HUES64 (cell line): ENCODE data around the gene HYAL1.
A peak's percentile ranks its signal among the peaks of the same experiment; 100 is the strongest.
"Not testable (repeated sequence)": the region's sequence is repeated elsewhere in the genome, so short reads cannot be mapped to it uniquely, and the experiment has no call there.

Experiments
- H3K27ac ChIP-seq: 2 replicates; pipeline ENCODE4 v1.7.0; 2013; ENCODE audit warnings: low read depth, low read length, inconsistent platforms
- H3K27me3 ChIP-seq: 2 replicates; pipeline ENCODE4 v1.6.1; 2013; ENCODE audit warnings: mild to moderate bottlenecking, low read length; ENCODE audit not compliant: insufficient read depth
- H3K36me3 ChIP-seq: 2 replicates; pipeline ENCODE4 v1.6.1; 2013; ENCODE audit warnings: mild to moderate bottlenecking, low read length; ENCODE audit not compliant: insufficient read depth
- H3K4me1 ChIP-seq: 2 replicates; pipeline ENCODE4 v1.6.1; 2013; ENCODE audit warnings: mild to moderate bottlenecking, low read length, moderate library complexity; ENCODE audit not compliant: insufficient read depth
- H3K4me3 ChIP-seq: 2 replicates; pipeline ENCODE4 v1.5.1; 2013; ENCODE audit warnings: mild to moderate bottlenecking, low read length, moderate library complexity
- H3K9ac ChIP-seq: 2 replicates; pipeline ENCODE4 v1.6.1; 2013; ENCODE audit warnings: mild to moderate bottlenecking, low read depth, low read length
- H3K9me3 ChIP-seq: 2 replicates; pipeline ENCODE4 v1.6.1; 2013; ENCODE audit warnings: low read depth, low read length; ENCODE audit not compliant: insufficient read depth
- WGBS: fragments of 150-250, 120-280 bp; methylation state at CpG from one replicate; pipeline ENCODE4 v1.1.7; 2013; ENCODE audit warnings: missing lambda C conversion rate; 5-methylcytosine and 5-hydroxymethylcytosine counted together

The HYAL1 gene

GRCh38 chr3:50262200-50262599 lies 41.2 kb downstream of the HYAL1 start:
- peaks cover 34% of the 10 kb centered on the region for H3K4me1 ChIP-seq
- H3K9me3 ChIP-seq, H3K27me3 ChIP-seq, H3K27ac ChIP-seq, H3K4me3 ChIP-seq, H3K9ac ChIP-seq: not testable (repeated sequence)
- WGBS: over 99% methylated on average over 4 of the region's 4 CpGs
- peaks cover 14% of the 10 kb centered on the region for H3K36me3 ChIP-seq

- no peak overlapping the region for H3K4me3 ChIP-seq
- no peak overlapping the region for H3K9ac ChIP-seq
- no peak overlapping the region for H3K27ac ChIP-seq
- no peaks in the 10 kb centered on the region for H3K27me3 ChIP-seq
- H3K9me3 ChIP-seq: no peaks in the 10 kb centered on the region
- H3K4me1 ChIP-seq: peaks cover 27% of the 10 kb centered on the region
- 79% methylated on average over 2 of the region's 2 CpGs for WGBS
- H3K36me3 ChIP-seq: peaks cover 21% of the 10 kb centered on the region
Measured at GRCh38 chr3:50261505-50261904, 41.9 kb downstream of the HYAL1 start.

- Histone ChIP-seq H3K27me3 (no peaks in the 10 kb centered on the region), H3K4me3 (peak overlapping the region; percentile 48; the same call in 1 of the 2 replicates), H3K36me3 (peaks cover 26% of the 10 kb centered on the region), H3K9me3 (no peaks in the 10 kb centered on the region), H3K4me1 (peaks cover 26% of the 10 kb centered on the region), H3K27ac (peak overlapping the region; percentile 94), H3K9ac (peak overlapping the region; percentile 84)
- 79% methylated on average over 5 of the region's 5 CpGs for WGBS
Measured at GRCh38 chr3:50260942-50261441, 42.4 kb downstream of the HYAL1 start.

- Histone ChIP-seq H3K4me3 (peak overlapping the region; percentile 48), H3K27ac (peak overlapping the region; percentile 94), H3K36me3 (peaks cover 28% of the 10 kb centered on the region), H3K27me3 (no peaks in the 10 kb centered on the region), H3K4me1 (peaks cover 26% of the 10 kb centered on the region), H3K9ac (peak overlapping the region; percentile 84), H3K9me3 (no peaks in the 10 kb centered on the region)
- WGBS: 3% methylated on average over 70 of the region's 70 CpGs
Measured at GRCh38 chr3:50260027-50260941, 43.1 kb downstream of the HYAL1 start.

GRCh38 chr3:50259432-50260026 lies 43.8 kb downstream of the HYAL1 start:
- peak overlapping the region; percentile 47; the same call in 1 of the 2 replicates for H3K27ac ChIP-seq
- peaks cover 22% of the 10 kb centered on the region for H3K4me1 ChIP-seq
- H3K36me3 ChIP-seq: peaks cover 35% of the 10 kb centered on the region
- H3K9ac ChIP-seq: no peak overlapping the region
- 66% methylated on average over 18 of the region's 18 CpGs for WGBS
- no peaks in the 10 kb centered on the region for H3K9me3 ChIP-seq
- H3K27me3 ChIP-seq: no peaks in the 10 kb centered on the region
- H3K4me3 ChIP-seq: 0 out of 2 replicates have a peak overlapping the region, but pooled peaks have one; percentile 2

- WGBS: 89% methylated on average over 16 of the region's 16 CpGs
- Histone ChIP-seq H3K27ac (peak overlapping the region; percentile 47; the same call in 1 of the 2 replicates), H3K9me3 (no peaks in the 10 kb centered on the region), H3K36me3 (peaks cover 40% of the 10 kb centered on the region), H3K27me3 (no peaks in the 10 kb centered on the region), H3K4me3 (no peak overlapping the region), H3K9ac (no peak overlapping the region), H3K4me1 (peaks cover 16% of the 10 kb centered on the region)
Measured at GRCh38 chr3:50258979-50259378, 44.4 kb downstream of the HYAL1 start.

- WGBS: 90% methylated on average over 15 of the region's 17 CpGs
- peaks cover 47% of the 10 kb centered on the region for H3K36me3 ChIP-seq
- H3K9ac ChIP-seq: no peak overlapping the region
- no peaks in the 10 kb centered on the region for H3K27me3 ChIP-seq
- peaks cover 11% of the 10 kb centered on the region for H3K4me1 ChIP-seq
- no peaks in the 10 kb centered on the region for H3K9me3 ChIP-seq
- no peak overlapping the region for H3K4me3 ChIP-seq
- no peak overlapping the region for H3K27ac ChIP-seq
Measured at GRCh38 chr3:50258029-50258680, 45.2 kb downstream of the HYAL1 start.

- H3K9me3 ChIP-seq: no peaks in the 10 kb centered on the region
- H3K4me1 ChIP-seq: peaks cover 11% of the 10 kb centered on the region
- H3K36me3 ChIP-seq: peaks cover 56% of the 10 kb centered on the region
- H3K4me3 ChIP-seq: no peak overlapping the region
- H3K27me3 ChIP-seq: no peaks in the 10 kb centered on the region
- H3K9ac ChIP-seq: no peak overlapping the region
- no peak overlapping the region for H3K27ac ChIP-seq
- WGBS: 90% methylated on average over 20 of the region's 20 CpGs
Measured at GRCh38 chr3:50256978-50257890, 46.1 kb downstream of the HYAL1 start.

GRCh38 chr3:50255251-50255615 lies 48.1 kb downstream of the HYAL1 start:
- Histone ChIP-seq H3K27me3 (no peaks in the 10 kb centered on the region), H3K36me3 (peaks cover 62% of the 10 kb centered on the region), H3K9ac (no peak overlapping the region), H3K4me1 (no peaks in the 10 kb centered on the region; the same call in 1 of the 2 replicates), H3K4me3 (no peak overlapping the region), H3K9me3 (no peaks in the 10 kb centered on the region), H3K27ac (no peak overlapping the region)
- 97% methylated on average over 9 of the region's 9 CpGs for WGBS

- H3K9me3 ChIP-seq: no peaks in the 10 kb centered on the region
Measured at GRCh38 chr3:50254577-50255250, 48.7 kb downstream of the HYAL1 start.

More at GRCh38 chr3:50254577-50255250, 48.7 kb downstream of the HYAL1 start:
- Histone ChIP-seq H3K27ac (no peak overlapping the region), H3K4me3 (no peak overlapping the region), H3K4me1 (no peaks in the 10 kb centered on the region; the same call in 1 of the 2 replicates), H3K9ac (no peak overlapping the region), H3K36me3 (peaks cover 67% of the 10 kb centered on the region), H3K27me3 (no peaks in the 10 kb centered on the region)
- 85% methylated on average over 8 of the region's 8 CpGs for WGBS
